ENCODE data around the gene DNAAF5.

Gene DNAAF5

DNA sequence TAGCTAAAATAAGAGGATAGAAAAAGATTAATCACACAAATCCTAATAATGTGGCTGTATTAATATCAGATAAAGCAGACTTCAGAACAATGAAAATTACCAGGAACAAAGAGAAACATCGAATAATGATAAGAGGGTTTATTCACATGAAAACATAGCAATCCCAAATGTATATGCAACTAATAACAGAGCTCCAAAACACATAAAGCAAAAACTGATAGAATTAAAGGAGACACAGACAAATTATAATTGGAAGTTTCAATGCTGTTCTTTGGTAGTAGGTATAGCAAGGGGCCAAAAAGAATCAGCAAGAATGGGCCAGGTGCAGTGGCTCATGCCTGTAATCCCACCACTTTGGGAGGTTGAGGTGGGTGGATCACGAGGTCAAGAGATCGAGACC, 23.4 kb upstream of the DNAAF5 start:
- Histone ChIP-seq H3K4me1 (ENCODE audit: control insufficient read depth in 1 of 2, insufficient read depth in 2 of 2, low read length in 2 of 2) (no peaks in the 10 kb centered on the region), H3K4me2 (ENCODE audit: low read length) (no peak overlapping the region), H4K8ac (ENCODE audit: low read depth, low read length) (no peak overlapping the region), H3K27me3 (ENCODE audit: insufficient read depth, low read length) (no peaks in the 10 kb centered on the region), H3K9ac (ENCODE audit: low read length) (no peak overlapping the region), H3K79me2 (ENCODE audit: control insufficient read depth, insufficient read depth, low read length, poor library complexity) (no peaks in the 10 kb centered on the region), H4K12ac (ENCODE audit: low read depth, low read length) (no peak overlapping the region), H3K27ac (ENCODE audit: low read depth, low read length) (no peak overlapping the region), H3K79me1 (ENCODE audit: low read length) (no peaks in the 10 kb centered on the region), H3K9me3 (ENCODE audit: insufficient read depth, low read depth, low read length) (peaks cover 2% of the 10 kb centered on the region), H3K36me3 (ENCODE audit: control insufficient read depth in 1 of 2, insufficient read depth in 2 of 2, low read length in 2 of 2) (no peaks in the 10 kb centered on the region), H2BK5ac (ENCODE audit: low read depth, low read length, poor library complexity) (no peak overlapping the region), H2AFZ (ENCODE audit: insufficient read depth, low read length, poor library complexity) (no peak overlapping the region), H3K4ac (ENCODE audit: low read depth, low read length) (no peak overlapping the region), H2BK120ac (ENCODE audit: insufficient read depth, low read length, poor library complexity) (no peak overlapping the region), H2AK5ac (ENCODE audit: low read length) (no peak overlapping the region), H3K23ac (ENCODE audit: low read length) (no peak overlapping the region), H3K18ac (ENCODE audit: low read length) (no peak overlapping the region), H2BK12ac (ENCODE audit: low read length) (no peak overlapping the region), H3K14ac (ENCODE audit: low read length) (no peak overlapping the region), H3K4me3 (ENCODE audit: low read depth, low read length) (no peak overlapping the region), H4K91ac (ENCODE audit: low read depth, low read length) (no peak overlapping the region)
- no peak for DNase-seq
- WGBS (ENCODE audit: extremely low coverage, insufficient coverage, insufficient read length) = no CpG with 5 or more reads among the region's 3 CpGs

DNA sequence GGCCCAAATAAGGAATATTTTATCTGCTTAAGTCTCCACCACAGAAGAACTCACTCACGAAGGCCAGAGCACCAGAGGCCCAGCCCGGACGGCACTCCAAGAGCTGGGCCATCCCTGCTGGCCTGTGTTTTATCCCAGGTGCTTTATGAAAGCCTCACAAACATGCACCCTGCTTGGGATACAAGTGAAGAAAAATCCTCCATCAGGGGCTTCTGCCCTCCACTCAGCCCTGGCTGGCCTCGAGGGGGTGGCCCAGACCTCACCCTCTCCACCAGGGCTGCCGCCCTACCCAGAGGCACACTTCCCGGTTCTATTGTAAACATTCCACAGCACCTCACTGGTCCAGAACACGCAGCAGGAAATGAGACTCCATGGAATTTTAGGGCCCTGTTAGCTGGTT, 19.8 kb upstream of the DNAAF5 start:
- Histone ChIP-seq H2AFZ (ENCODE audit: insufficient read depth, low read length, poor library complexity) (no peak overlapping the region), H2BK5ac (ENCODE audit: low read depth, low read length, poor library complexity) (no peak overlapping the region), H2AK5ac (ENCODE audit: low read length) (no peak overlapping the region), H3K18ac (ENCODE audit: low read length) (no peak overlapping the region), H4K12ac (ENCODE audit: low read depth, low read length) (no peak overlapping the region), H3K4me1 (ENCODE audit: control insufficient read depth in 1 of 2, insufficient read depth in 2 of 2, low read length in 2 of 2) (no peaks in the 10 kb centered on the region), H3K4ac (ENCODE audit: low read depth, low read length) (no peak overlapping the region), H3K79me1 (ENCODE audit: low read length) (no peaks in the 10 kb centered on the region), H4K8ac (ENCODE audit: low read depth, low read length) (no peak overlapping the region), H3K9ac (ENCODE audit: low read length) (no peak overlapping the region), H3K4me2 (ENCODE audit: low read length) (no peak overlapping the region), H3K4me3 (ENCODE audit: low read depth, low read length) (no peak overlapping the region), H3K36me3 (ENCODE audit: control insufficient read depth in 1 of 2, insufficient read depth in 2 of 2, low read length in 2 of 2) (no peaks in the 10 kb centered on the region), H3K27me3 (ENCODE audit: insufficient read depth, low read length) (no peaks in the 10 kb centered on the region), H3K23ac (ENCODE audit: low read length) (no peak overlapping the region), H3K14ac (ENCODE audit: low read length) (no peak overlapping the region), H2BK12ac (ENCODE audit: low read length) (no peak overlapping the region), H3K9me3 (ENCODE audit: insufficient read depth, low read depth, low read length) (no peaks in the 10 kb centered on the region), H4K91ac (ENCODE audit: low read depth, low read length) (no peak overlapping the region), H3K27ac (ENCODE audit: low read depth, low read length) (no peak overlapping the region), H2BK120ac (ENCODE audit: insufficient read depth, low read length, poor library complexity) (no peak overlapping the region), H3K79me2 (ENCODE audit: control insufficient read depth, insufficient read depth, low read length, poor library complexity) (no peaks in the 10 kb centered on the region)
- no peak for DNase-seq
- WGBS (ENCODE audit: extremely low coverage, insufficient coverage, insufficient read length) = no CpG with 5 or more reads among the region's 7 CpGs

- H3K4ac ChIP-seq (ENCODE audit: low read depth, low read length) = no peak overlapping the region
- H4K12ac ChIP-seq (ENCODE audit: low read depth, low read length) = no peak overlapping the region
- DNase-seq = no peak
- no peak overlapping the region for H3K14ac ChIP-seq (ENCODE audit: low read length)
- H2BK120ac ChIP-seq (ENCODE audit: insufficient read depth, low read length, poor library complexity) = no peak overlapping the region
- no peak overlapping the region for H2AK5ac ChIP-seq (ENCODE audit: low read length)
- no peak overlapping the region for H4K8ac ChIP-seq (ENCODE audit: low read depth, low read length)
- no CpG with 5 or more reads among the region's 17 CpGs for WGBS (ENCODE audit: extremely low coverage, insufficient coverage, insufficient read length)
- no peaks in the 10 kb centered on the region for H3K36me3 ChIP-seq (ENCODE audit: control insufficient read depth in 1 of 2, insufficient read depth in 2 of 2, low read length in 2 of 2)
- no peaks in the 10 kb centered on the region for H3K79me2 ChIP-seq (ENCODE audit: control insufficient read depth, insufficient read depth, low read length, poor library complexity)
- H3K27ac ChIP-seq (ENCODE audit: low read depth, low read length) = no peak overlapping the region
- no peak overlapping the region for H3K23ac ChIP-seq (ENCODE audit: low read length)
- H3K9me3 ChIP-seq (ENCODE audit: insufficient read depth, low read depth, low read length) = no peaks in the 10 kb centered on the region
- no peak overlapping the region for H3K9ac ChIP-seq (ENCODE audit: low read length)
- H4K91ac ChIP-seq (ENCODE audit: low read depth, low read length) = no peak overlapping the region
- H3K4me2 ChIP-seq (ENCODE audit: low read length) = no peak overlapping the region
- H3K79me1 ChIP-seq (ENCODE audit: low read length) = no peaks in the 10 kb centered on the region
- no peaks in the 10 kb centered on the region for H3K4me1 ChIP-seq (ENCODE audit: control insufficient read depth in 1 of 2, insufficient read depth in 2 of 2, low read length in 2 of 2)
- H3K27me3 ChIP-seq (ENCODE audit: insufficient read depth, low read length) = no peaks in the 10 kb centered on the region
- H2BK12ac ChIP-seq (ENCODE audit: low read length) = no peak overlapping the region
- no peak overlapping the region for H2AFZ ChIP-seq (ENCODE audit: insufficient read depth, low read length, poor library complexity)
- no peak overlapping the region for H2BK5ac ChIP-seq (ENCODE audit: low read depth, low read length, poor library complexity)
- no peak overlapping the region for H3K4me3 ChIP-seq (ENCODE audit: low read depth, low read length)
- no peak overlapping the region for H3K18ac ChIP-seq (ENCODE audit: low read length)
Measured at GRCh38 chr7:707296-708000, 19.1 kb upstream of the DNAAF5 start.

- DNase-seq = no peak
- WGBS (ENCODE audit: extremely low coverage, insufficient coverage, insufficient read length) = no CpG with 5 or more reads among the region's 14 CpGs
Measured at GRCh38 chr7:710161-710560, 16.3 kb upstream of the DNAAF5 start.

More at GRCh38 chr7:710161-710560, 16.3 kb upstream of the DNAAF5 start:
- no peak overlapping the region for H4K91ac ChIP-seq (ENCODE audit: low read depth, low read length)
- H4K8ac ChIP-seq (ENCODE audit: low read depth, low read length) = no peak overlapping the region
- no peak overlapping the region for H3K4ac ChIP-seq (ENCODE audit: low read depth, low read length)
- no peak overlapping the region for H3K4me3 ChIP-seq (ENCODE audit: low read depth, low read length)
- H3K27me3 ChIP-seq (ENCODE audit: insufficient read depth, low read length) = peaks cover 3% of the 10 kb centered on the region
- H4K12ac ChIP-seq (ENCODE audit: low read depth, low read length) = no peak overlapping the region
- no peak overlapping the region for H2AFZ ChIP-seq (ENCODE audit: insufficient read depth, low read length, poor library complexity)
- H3K36me3 ChIP-seq (ENCODE audit: control insufficient read depth in 1 of 2, insufficient read depth in 2 of 2, low read length in 2 of 2) = no peaks in the 10 kb centered on the region
- H2BK12ac ChIP-seq (ENCODE audit: low read length) = no peak overlapping the region
- H3K79me1 ChIP-seq (ENCODE audit: low read length) = no peaks in the 10 kb centered on the region
- H3K4me1 ChIP-seq (ENCODE audit: control insufficient read depth in 1 of 2, insufficient read depth in 2 of 2, low read length in 2 of 2) = no peaks in the 10 kb centered on the region
- H3K14ac ChIP-seq (ENCODE audit: low read length) = no peak overlapping the region
- H2AK5ac ChIP-seq (ENCODE audit: low read length) = no peak overlapping the region
- no peak overlapping the region for H3K9ac ChIP-seq (ENCODE audit: low read length)
- no peak overlapping the region for H2BK120ac ChIP-seq (ENCODE audit: insufficient read depth, low read length, poor library complexity)
- no peak overlapping the region for H3K18ac ChIP-seq (ENCODE audit: low read length)
- H2BK5ac ChIP-seq (ENCODE audit: low read depth, low read length, poor library complexity) = no peak overlapping the region
- no peak overlapping the region for H3K23ac ChIP-seq (ENCODE audit: low read length)
- H3K79me2 ChIP-seq (ENCODE audit: control insufficient read depth, insufficient read depth, low read length, poor library complexity) = no peaks in the 10 kb centered on the region
- H3K4me2 ChIP-seq (ENCODE audit: low read length) = no peak overlapping the region
- no peak overlapping the region for H3K27ac ChIP-seq (ENCODE audit: low read depth, low read length)
- no peaks in the 10 kb centered on the region for H3K9me3 ChIP-seq (ENCODE audit: insufficient read depth, low read depth, low read length)
